Central memory CD8-positive, alpha-beta T cell (primary cell): ENCODE results near the gene CCDC74A.
"Not testable (repeated sequence)": the region's sequence is repeated elsewhere in the genome, so short reads cannot be mapped to it uniquely, and the experiment has no call there.

Source experiments
- ATAC-seq: fragments of 150-1000 bp; cut with Tn5 transposase; replicated peaks from 2 replicates; pipeline ENCODE4 v1.10.0; 2022; ENCODE audit warnings: mild to moderate bottlenecking, moderate FRiP score, moderate number of reproducible peaks; ENCODE audit not compliant: poor library complexity, severe bottlenecking; ENCODE audit errors: extremely low read depth
- DNase-seq, 2 donors: peaks; one replicate each; pipeline ENCODE4 v3.0.0; 2021; ENCODE audit warnings: low spot score in 2 of 2
- H3K27ac Mint-ChIP-seq: one replicate; pipeline ENCODE4 v1.8.0; 2022; ENCODE audit warnings: low read depth, mild to moderate bottlenecking, moderate library complexity, mixed read lengths
- H3K27me3 Mint-ChIP-seq: one replicate; pipeline ENCODE4 v1.8.0; 2022; ENCODE audit warnings: mixed read lengths
- H3K36me3 Mint-ChIP-seq: one replicate; pipeline ENCODE4 v1.8.0; 2022; ENCODE audit warnings: mild to moderate bottlenecking, moderate library complexity, mixed read lengths; ENCODE audit not compliant: insufficient read depth
- H3K4me1 Mint-ChIP-seq: one replicate; pipeline ENCODE4 v1.8.0; 2022; ENCODE audit warnings: mixed read lengths
- H3K4me3 Mint-ChIP-seq: one replicate; pipeline ENCODE4 v1.8.0; 2022; ENCODE audit warnings: mild to moderate bottlenecking, moderate library complexity, mixed read lengths
- H3K9me3 Mint-ChIP-seq: one replicate; pipeline ENCODE4 v1.8.0; 2022; ENCODE audit warnings: mixed read lengths

CCDC74A gene

DNA sequence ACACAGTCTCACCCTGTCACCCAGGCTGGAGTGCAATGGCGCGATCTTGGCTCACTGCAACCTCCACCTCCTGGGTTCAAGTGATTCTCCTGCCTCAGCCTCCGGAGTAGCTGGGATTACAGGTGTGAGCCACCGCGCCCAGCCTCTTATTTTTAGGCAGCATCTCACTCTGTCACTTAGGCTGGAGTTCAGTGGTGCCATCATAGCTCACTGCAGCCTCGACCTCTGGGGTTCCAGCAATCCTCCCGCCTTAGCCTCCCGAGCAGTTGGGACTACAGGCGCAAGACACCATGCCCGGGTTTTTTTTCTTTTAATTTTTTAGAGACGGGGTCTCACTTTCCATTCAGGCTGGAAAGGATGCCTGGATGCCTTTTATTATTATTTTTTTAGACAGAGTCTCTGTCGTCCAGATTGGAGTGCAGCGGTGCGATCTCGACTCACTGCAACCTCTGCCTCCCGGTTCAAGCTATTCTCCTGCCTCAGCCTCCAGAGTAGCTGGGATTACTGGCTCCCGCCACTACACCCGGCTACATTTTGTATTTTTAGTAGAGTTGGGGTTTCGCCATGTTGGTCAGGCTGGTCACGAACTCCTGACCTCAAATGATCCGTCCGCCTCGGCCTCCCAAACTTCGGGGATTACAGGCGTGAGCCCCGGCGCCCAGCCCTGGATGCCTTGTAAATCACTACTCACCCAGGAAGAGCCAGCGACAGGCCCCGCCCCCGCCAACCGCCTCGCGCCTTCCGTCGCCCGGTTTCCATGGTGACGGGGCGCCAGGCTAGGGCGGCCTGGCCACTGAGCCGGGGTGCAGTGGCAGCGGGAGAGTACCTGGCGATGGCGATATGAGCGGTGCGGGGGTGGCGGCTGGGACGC lies at the start of gene CCDC74A:
Gene CCDC74A, plus strand, starts transcription at position 758 of the 871 bp plus-strand sequence. Its CDS starts 83 bp downstream, at position 841.
- peak within 1 kb of the TSS; percentile 81 for H3K27ac Mint-ChIP-seq
- ATAC-seq, result peak; percentile 79
- peak; percentile 62 for DNase-seq

DNA sequence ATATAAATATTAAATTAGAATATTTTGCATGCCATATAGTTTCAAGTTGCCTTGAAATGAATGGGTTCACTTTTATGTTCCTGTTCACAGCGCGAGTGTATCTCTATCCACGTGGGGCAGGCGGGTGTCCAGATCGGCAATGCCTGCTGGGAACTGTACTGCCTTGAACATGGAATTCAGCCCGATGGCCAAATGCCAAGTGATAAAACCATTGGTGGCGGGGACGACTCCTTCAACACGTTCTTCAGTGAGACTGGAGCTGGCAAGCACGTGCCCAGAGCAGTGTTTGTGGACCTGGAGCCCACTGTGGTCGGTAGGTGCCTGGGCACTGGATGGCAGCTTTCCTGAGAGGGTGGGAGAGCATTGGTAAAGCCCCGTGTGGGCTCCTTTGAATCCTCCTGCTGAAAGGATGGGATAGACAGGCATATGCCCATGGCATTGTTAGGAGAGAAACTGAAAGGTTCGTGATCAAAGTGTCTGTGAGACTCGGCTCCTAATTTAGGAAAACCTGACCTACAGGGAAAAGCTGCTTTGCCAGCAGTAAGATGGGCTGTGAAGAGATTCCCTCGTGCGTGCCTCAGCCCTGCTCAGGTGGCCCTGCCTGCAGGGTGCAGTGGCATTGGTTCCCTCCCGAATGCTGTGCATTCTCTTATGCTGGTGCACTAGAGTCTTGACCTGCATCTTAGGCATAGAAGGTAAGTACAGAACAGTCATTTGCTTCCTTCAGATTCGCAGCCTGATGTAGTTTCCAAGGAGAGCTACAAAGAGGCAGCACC lies 49.4 kb upstream of the CCDC74A start:
- not testable (repeated sequence) for H3K36me3 Mint-ChIP-seq, H3K4me1 Mint-ChIP-seq, H3K4me3 Mint-ChIP-seq, DNase-seq, H3K27ac Mint-ChIP-seq, H3K27me3 Mint-ChIP-seq, H3K9me3 Mint-ChIP-seq, ATAC-seq

More for the DNA sequence above, at the start of gene CCDC74A:
- not testable (repeated sequence) for H3K27me3 Mint-ChIP-seq, H3K4me1 Mint-ChIP-seq, H3K9me3 Mint-ChIP-seq, H3K36me3 Mint-ChIP-seq
- H3K4me3 Mint-ChIP-seq, result peak within 1 kb of the TSS; percentile 80

DNA sequence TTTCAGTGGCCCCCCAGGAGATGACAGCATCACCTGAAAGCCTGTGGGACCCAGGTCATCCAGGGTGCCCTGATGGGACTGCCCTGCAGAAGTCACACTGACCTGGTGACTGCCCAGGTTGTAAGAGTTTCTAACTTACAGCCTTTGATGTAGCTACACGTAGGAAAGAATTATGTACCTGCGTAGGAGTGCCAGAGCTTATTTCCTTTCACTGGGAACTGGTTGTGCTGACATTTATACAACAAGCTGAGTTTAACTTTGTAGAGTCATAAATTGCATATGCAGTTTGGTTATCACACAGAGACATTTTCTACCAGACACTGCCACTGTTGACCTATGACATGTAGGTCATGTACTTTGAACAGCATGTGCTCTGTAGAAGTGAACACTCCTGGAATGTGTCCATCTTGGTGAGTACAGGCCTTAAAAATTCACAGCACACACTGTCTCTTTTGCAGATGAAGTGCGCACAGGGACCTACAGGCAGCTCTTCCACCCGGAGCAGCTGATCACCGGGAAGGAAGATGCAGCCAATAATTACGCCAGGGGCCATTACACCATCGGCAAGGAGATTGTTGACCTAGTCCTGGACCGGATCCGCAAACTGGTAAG lies 48.7 kb upstream of the CCDC74A start:
- not testable (repeated sequence) for H3K9me3 Mint-ChIP-seq, H3K27me3 Mint-ChIP-seq, H3K36me3 Mint-ChIP-seq, DNase-seq, H3K4me1 Mint-ChIP-seq, ATAC-seq, H3K27ac Mint-ChIP-seq, H3K4me3 Mint-ChIP-seq

DNA sequence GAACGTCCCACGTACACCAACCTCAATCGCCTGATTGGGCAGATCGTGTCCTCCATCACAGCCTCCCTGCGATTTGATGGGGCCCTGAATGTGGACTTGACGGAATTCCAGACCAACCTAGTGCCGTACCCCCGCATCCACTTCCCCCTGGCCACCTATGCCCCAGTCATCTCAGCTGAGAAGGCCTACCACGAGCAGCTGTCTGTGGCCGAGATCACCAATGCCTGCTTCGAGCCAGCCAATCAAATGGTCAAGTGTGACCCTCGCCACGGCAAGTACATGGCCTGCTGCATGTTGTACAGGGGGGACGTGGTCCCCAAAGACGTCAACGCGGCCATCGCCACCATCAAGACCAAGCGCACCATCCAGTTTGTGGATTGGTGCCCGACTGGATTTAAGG lies 47.3 kb upstream of the CCDC74A start:
- not testable (repeated sequence) for H3K4me3 Mint-ChIP-seq, H3K9me3 Mint-ChIP-seq, H3K36me3 Mint-ChIP-seq, H3K27ac Mint-ChIP-seq, H3K27me3 Mint-ChIP-seq, ATAC-seq, DNase-seq, H3K4me1 Mint-ChIP-seq

GRCh38 chr2:131482506-131483155 lies 45.1 kb upstream of the CCDC74A start:
- not testable (repeated sequence) for DNase-seq, H3K27me3 Mint-ChIP-seq, ATAC-seq, H3K27ac Mint-ChIP-seq, H3K4me3 Mint-ChIP-seq, H3K36me3 Mint-ChIP-seq, H3K9me3 Mint-ChIP-seq, H3K4me1 Mint-ChIP-seq

DNA sequence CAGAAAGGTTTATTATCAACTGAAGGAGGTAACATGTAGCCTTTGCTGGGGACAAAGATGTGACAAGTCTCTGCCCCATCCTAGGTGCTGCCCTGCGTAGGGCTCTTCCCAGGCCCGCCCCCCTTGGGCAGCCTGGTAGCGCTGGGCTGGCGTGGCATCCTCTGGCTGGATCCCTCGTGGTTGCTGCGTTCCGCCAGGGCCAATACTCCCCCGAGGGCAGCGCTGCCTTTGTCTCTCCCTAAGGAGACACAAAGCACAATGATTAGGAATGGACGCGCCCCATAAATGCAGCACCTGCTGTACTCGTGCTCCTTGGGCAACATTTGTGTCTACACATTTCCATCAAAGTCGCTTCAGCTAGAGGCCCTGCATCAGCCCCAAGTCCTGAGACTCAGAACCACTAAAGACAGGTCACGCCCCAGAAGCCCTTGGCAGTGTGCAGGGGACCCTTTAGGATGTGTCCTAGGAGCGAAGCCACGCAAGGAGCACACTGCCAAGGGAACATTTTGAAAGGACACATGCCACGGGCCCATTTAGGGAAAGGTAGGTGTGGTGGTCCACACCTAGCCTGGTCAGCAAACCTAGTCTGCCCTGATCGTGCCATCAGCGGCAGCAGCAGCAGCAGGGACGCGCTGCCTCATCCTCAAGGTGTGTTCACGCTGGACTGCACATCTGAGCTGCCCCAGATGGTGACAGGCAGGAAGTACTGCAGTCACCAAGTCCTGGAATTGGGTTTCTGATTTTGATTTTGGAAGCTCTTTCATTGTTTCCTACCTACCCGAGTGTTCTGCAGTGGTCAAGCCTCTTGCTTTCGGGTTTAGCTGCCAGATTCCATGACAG lies 43.5 kb upstream of the CCDC74A start:
- not testable (repeated sequence) for H3K9me3 Mint-ChIP-seq, DNase-seq, H3K27me3 Mint-ChIP-seq, ATAC-seq, H3K27ac Mint-ChIP-seq, H3K4me3 Mint-ChIP-seq
- H3K4me1 Mint-ChIP-seq, result peaks cover 14% of the 10 kb centered on the region
- H3K36me3 Mint-ChIP-seq, result peaks cover 11% of the 10 kb centered on the region

- peaks cover 13% of the 10 kb centered on the region for H3K36me3 Mint-ChIP-seq
- not testable (repeated sequence) for ATAC-seq, H3K27ac Mint-ChIP-seq, DNase-seq, H3K9me3 Mint-ChIP-seq, H3K27me3 Mint-ChIP-seq, H3K4me3 Mint-ChIP-seq
- peaks cover 14% of the 10 kb centered on the region for H3K4me1 Mint-ChIP-seq
Measured at GRCh38 chr2:131484906-131485460, 42.7 kb upstream of the CCDC74A start.

DNA sequence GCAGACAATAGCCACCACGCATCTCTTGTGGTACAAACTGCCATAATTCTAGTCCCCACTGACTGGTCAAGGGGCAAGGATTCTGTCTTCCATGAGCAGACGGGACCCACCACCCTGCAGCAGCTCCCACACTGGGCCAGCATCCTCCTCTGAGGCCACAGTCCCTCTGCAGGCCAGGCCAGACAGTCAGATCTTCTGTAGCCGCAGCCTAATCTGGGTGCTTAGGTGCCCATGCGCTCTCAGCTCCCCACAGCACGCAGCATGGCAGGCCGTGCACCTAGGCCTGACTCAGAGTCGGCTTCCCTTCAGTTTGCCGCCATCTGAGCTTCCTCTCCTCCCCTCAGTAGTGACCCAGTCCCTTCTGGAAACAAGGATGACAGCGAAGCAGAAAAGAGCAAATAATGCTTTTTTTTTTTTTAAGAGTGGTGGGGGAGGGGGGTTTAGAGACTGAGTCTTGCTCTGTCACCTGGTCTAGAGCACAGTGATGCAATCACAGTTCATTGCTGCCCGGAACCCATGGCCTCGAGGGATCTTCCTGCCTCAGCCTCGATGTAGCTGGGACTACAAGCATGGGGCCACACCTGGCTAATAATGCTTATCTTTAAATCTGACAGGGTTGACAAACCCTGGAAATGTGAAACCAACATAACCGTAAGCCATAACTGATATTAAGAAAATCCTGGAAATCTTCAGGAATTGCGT lies 41.3 kb upstream of the CCDC74A start:
- H3K4me3 Mint-ChIP-seq, H3K27ac Mint-ChIP-seq, H3K27me3 Mint-ChIP-seq, DNase-seq, ATAC-seq, H3K9me3 Mint-ChIP-seq: not testable (repeated sequence)
- Mint-ChIP-seq H3K4me1 (peaks cover 28% of the 10 kb centered on the region), H3K36me3 (peaks cover 19% of the 10 kb centered on the region)

- no peak overlapping the region for H3K4me3 Mint-ChIP-seq
- ATAC-seq, result no peak
Measured at GRCh38 chr2:131488306-131489205, 39.1 kb upstream of the CCDC74A start.

DNA sequence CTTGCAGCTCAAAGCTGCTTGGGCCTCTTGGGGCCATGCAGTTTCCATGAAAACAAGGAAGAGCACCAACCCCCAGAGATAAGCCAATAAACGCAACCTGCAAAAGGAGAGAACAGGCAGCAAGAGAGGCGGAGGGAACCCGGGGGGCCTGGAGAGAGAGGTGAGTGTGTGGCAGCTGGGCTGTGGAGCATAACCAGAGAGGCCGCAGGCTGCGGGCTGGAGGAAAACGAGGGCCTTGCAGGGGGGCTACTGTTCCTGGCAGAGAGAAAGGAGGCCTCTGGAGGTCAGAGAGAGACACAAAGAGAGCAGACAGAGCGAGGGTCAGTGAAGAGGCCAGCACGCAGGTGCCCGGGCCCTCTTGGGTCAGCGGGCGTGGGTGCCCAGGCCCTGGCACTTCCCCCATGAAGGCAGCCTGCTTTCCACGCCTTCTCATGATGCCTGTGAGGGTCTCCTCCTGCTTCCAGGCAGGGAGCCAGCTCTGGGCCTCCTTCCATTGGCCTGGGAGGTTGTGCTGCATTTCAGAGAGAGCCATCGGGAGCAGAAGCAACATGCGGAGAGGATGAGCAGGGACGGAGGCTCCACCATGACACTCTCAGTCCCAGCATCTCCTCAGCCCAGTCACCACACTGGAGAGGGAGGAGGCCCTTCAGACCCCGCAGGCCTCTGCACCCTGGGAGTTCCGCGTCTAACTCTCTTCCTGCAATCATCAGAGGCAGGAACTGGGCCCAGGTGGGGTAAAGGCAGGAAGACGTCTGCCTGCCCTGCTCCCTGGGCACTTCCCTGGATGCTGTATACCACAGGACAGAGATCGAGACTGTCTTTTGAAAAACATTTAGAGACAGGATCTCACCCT lies 36.8 kb upstream of the CCDC74A start:
- Mint-ChIP-seq H3K27ac (peak overlapping the region; percentile 96), H3K36me3 (peaks cover 25% of the 10 kb centered on the region), H3K4me3 (peak overlapping the region; percentile 85), H3K4me1 (peaks cover 44% of the 10 kb centered on the region)
- ATAC-seq, H3K9me3 Mint-ChIP-seq, H3K27me3 Mint-ChIP-seq, DNase-seq: not testable (repeated sequence)

More at GRCh38 chr2:131488306-131489205, 39.1 kb upstream of the CCDC74A start:
- no peak for DNase-seq
- Mint-ChIP-seq H3K27ac (peak overlapping the region; percentile 59), H3K27me3 (no peaks in the 10 kb centered on the region), H3K4me1 (peaks cover 36% of the 10 kb centered on the region), H3K9me3 (no peaks in the 10 kb centered on the region), H3K36me3 (peaks cover 23% of the 10 kb centered on the region)
